HepG2 (cell line): ENCODE results near the gene DMXL2. TPM values are rescaled to one million over a fixed set of nuclear protein-coding genes. Genes with fewer than 3 reads are reported as not detected.

Experiments
- ATAC-seq: fragments of 200-7000 bp; cut with Tn5 transposase; 3 replicates; pipeline ENCODE4 v1.9.1; 2020; ENCODE audit warnings: mild to moderate bottlenecking, moderate library complexity
- BruUV-seq: library from RNA; stranded (reverse); fragments of 400-500 nt; replicated peaks from 2 replicates; lab custom pipeline; 2021; lab: Mats Ljungman, UMichigan
- CTCF ChIA-PET: fragments of 300-600 bp; formaldehyde crosslinking; extraction: SDS; loops from one replicate; lab custom pipeline; 2021; ENCODE audit warnings: low total read pairs, inconsistent platforms, low intra/inter-chr PET ratio; lab: Yijun Ruan, JAX
- POLR2A ChIA-PET: fragments of 350-600 bp; sonication (Branson Sonifier 250); formaldehyde crosslinking; loops from one replicate; lab custom pipeline; 2020; ENCODE audit warnings: antibody characterized with exemption, inconsistent platforms; lab: Yijun Ruan, JAX
- DNase-seq: peaks from one replicate; pipeline ENCODE4 v3.0.0-alpha.2; 2015; ENCODE audit warnings: low spot score
- FAIRE-seq: peaks from 3 replicates; lab custom pipeline; 2011; peaks lifted over from hg19 to GRCh38; lab: Jason Lieb, UNC
- H2AFZ ChIP-seq: one replicate; pipeline ENCODE4 v1.6.1; 2011; ENCODE audit warnings: low read length, inconsistent platforms
- H3K27ac ChIP-seq: fragments of 300-600 bp; 3 replicates; pipeline ENCODE4 v1.8.0; 2011; ENCODE audit warnings: mixed run types, mild to moderate bottlenecking, mixed read lengths, low read length, inconsistent platforms; ENCODE audit not compliant: insufficient read depth; ENCODE audit errors: extremely low read length
- H3K27me3 ChIP-seq, 2 experiments: fragments of 200-600 bp in 1 of 2; 2 replicates in 1 of 2; 3 replicates in 1 of 2; pipeline versions ENCODE4 v1.6.0 to v1.8.0; 2011; ENCODE audit warnings: low read length in 2 of 2, mild to moderate bottlenecking in 2 of 2, moderate library complexity in 2 of 2, inconsistent platforms in 1 of 2; ENCODE audit not compliant: insufficient read depth in 2 of 2, control insufficient read depth in 1 of 2
- H3K36me3 ChIP-seq, 2 experiments: fragments of 200-600 bp in 1 of 2; replicated peaks in 1 of 2; 2 replicates in 1 of 2; 3 replicates in 1 of 2; pipeline versions ENCODE4 v1.5.1 to v1.8.0; 2011; ENCODE audit warnings: low read length in 2 of 2, inconsistent platforms in 1 of 2; ENCODE audit not compliant: insufficient read depth in 2 of 2, control insufficient read depth in 1 of 2
- H3K4me1 ChIP-seq: 2 replicates; pipeline ENCODE4 v1.5.1; 2012; ENCODE audit warnings: low read length, inconsistent platforms; ENCODE audit not compliant: insufficient read depth
- H3K4me2 ChIP-seq: 2 replicates; pipeline ENCODE4 v1.6.0; 2011; ENCODE audit warnings: low read depth, low read length, inconsistent platforms
- H3K4me3 ChIP-seq, 3 experiments: fragments of 200-600 bp in 1 of 3; sonication (generic), shearing (Covaris generic) in 1 of 3; replicated peaks in 1 of 3; 2 replicates each; pipeline ENCODE4 v1.5.1; 2011 to 2016; ENCODE audit warnings: low read length in 3 of 3, inconsistent platforms in 2 of 3, low read depth in 2 of 3, mild to moderate bottlenecking in 2 of 3, control low read depth in 1 of 3, mixed read lengths in 1 of 3; ENCODE audit not compliant: insufficient read depth in 1 of 3
- H3K79me2 ChIP-seq: one replicate; pipeline ENCODE4 v1.6.1; 2011; ENCODE audit warnings: low read length, inconsistent platforms; ENCODE audit not compliant: insufficient read depth
- H3K9ac ChIP-seq: 2 replicates; pipeline ENCODE4 v1.6.0; 2011; ENCODE audit warnings: mild to moderate bottlenecking, low read depth, low read length, inconsistent platforms; ENCODE audit not compliant: insufficient read depth
- H3K9me3 ChIP-seq: 2 replicates; pipeline ENCODE4 v1.5.1; 2012; ENCODE audit warnings: mild to moderate bottlenecking, low read length
- H4K20me1 ChIP-seq: 2 replicates; pipeline ENCODE4 v1.6.0; 2011; ENCODE audit warnings: inconsistent platforms, mild to moderate bottlenecking, low read length, moderate library complexity; ENCODE audit not compliant: insufficient read depth
- CENPT ChIP-seq: sonication (generic); formaldehyde crosslinking; IDR thresholded peaks from 2 replicates; pipeline ENCODE4 v1.8.0; 2022; ENCODE audit warnings: low read depth, mild to moderate bottlenecking, moderate library complexity, missing genetic modification reagents
- ETV5 ChIP-seq: IDR thresholded peaks from 2 replicates; pipeline ENCODE4 v1.6.1; 2018; ENCODE audit warnings: missing biosample characterization, missing genetic modification reagents, inconsistent platforms, borderline replicate concordance
- GPN1 ChIP-seq: sonication (generic); formaldehyde crosslinking; IDR thresholded peaks from 2 replicates; pipeline ENCODE4 v1.5.1; 2020; ENCODE audit warnings: missing genetic modification reagents, borderline replicate concordance
- HES4 ChIP-seq: sonication (generic); formaldehyde crosslinking; IDR thresholded peaks from 2 replicates; pipeline ENCODE4 v1.9.0; 2021; ENCODE audit warnings: mild to moderate bottlenecking, missing genetic modification reagents, borderline replicate concordance
- HMG20B ChIP-seq: conservative IDR thresholded peaks from 2 replicates; pipeline ENCODE4 v1.6.1; 2016; ENCODE audit warnings: missing genetic modification reagents, missing compliant biosample characterization
- MXI1 ChIP-seq: IDR thresholded peaks from 3 replicates; pipeline ENCODE4 v1.6.1; 2012; ENCODE audit warnings: low read depth, low read length, inconsistent platforms, borderline replicate concordance
- SMARCE1 ChIP-seq: fragments of 450-650 bp; IDR thresholded peaks from 2 replicates; pipeline ENCODE4 v1.6.1; 2017; ENCODE audit warnings: borderline replicate concordance
- SRSF4 ChIP-seq: fragments of 200-400 bp; formaldehyde crosslinking; IDR thresholded peaks from one replicate; pipeline ENCODE4 v1.6.1; 2018; ENCODE audit warnings: mild to moderate bottlenecking, low read depth, low read length, moderate library complexity; ENCODE audit not compliant: poor library complexity, severe bottlenecking
- ZC3H4 ChIP-seq: sonication (generic); formaldehyde crosslinking; IDR thresholded peaks from 2 replicates; pipeline ENCODE4 v1.4.0; 2020; ENCODE audit warnings: missing genetic modification reagents, borderline replicate concordance
- ZFP62 ChIP-seq: sonication (generic); formaldehyde crosslinking; IDR thresholded peaks from 2 replicates; pipeline ENCODE4 v1.4.0; 2020; ENCODE audit warnings: missing genetic modification reagents
- ZNF121 ChIP-seq: sonication (generic); formaldehyde crosslinking; IDR thresholded peaks from 2 replicates; pipeline ENCODE4 v1.5.0; 2020; ENCODE audit warnings: mild to moderate bottlenecking, missing genetic modification reagents
- ZNF160 ChIP-seq: sonication (generic); formaldehyde crosslinking; IDR thresholded peaks from 2 replicates; pipeline ENCODE4 v1.8.0; 2022; ENCODE audit warnings: mild to moderate bottlenecking, inconsistent platforms, missing genetic modification reagents
- ZSCAN25 ChIP-seq: sonication (generic); formaldehyde crosslinking; IDR thresholded peaks from 2 replicates; pipeline ENCODE4 v1.8.0; 2022; ENCODE audit warnings: mild to moderate bottlenecking, missing genetic modification reagents
- WGBS: methylation state at CpG from one replicate; pipeline ENCODE4 v1.1.6; 2017; ENCODE audit warnings: low lambda C conversion rate; 5-methylcytosine and 5-hydroxymethylcytosine counted together
- in situ Hi-C: cut with HindIII; loops from 2 replicates; pipeline ENCODE4 v1.10.0; 2017; ENCODE audit warnings: low pct_unique_long_range_greater_than_20kb; ENCODE audit not compliant: extremely low pct_ligation_motif_present
- intact Hi-C: fragments of 100-400 bp; cut with micrococcal nuclease; formaldehyde crosslinking; loops from one replicate; pipeline ENCODE4 v1.10.0; 2022; ENCODE audit not compliant: unreplicated experiment
- polyA plus RNA-seq, 8 experiments: library from polyadenylated mRNA; depleted of rRNA in 3 of 8; stranded (reverse) in 7 of 8; unstranded in 1 of 8; fragments of >200 nt; fragmentation: Illumina TruSeq in 4 of 8; extraction: Trizol in 4 of 8; gene quantifications; 2 replicates each; pipeline versions ENCODE4 v1.2.1 to v1.2.3, GENCODE V29; 2011 to 2016; ENCODE audit warnings: low read depth in 4 of 8, missing spikeins in 1 of 8, mixed read lengths in 1 of 8; ENCODE audit not compliant: insufficient read depth in 1 of 8
- total RNA-seq, 5 experiments: library from RNA; depleted of rRNA; stranded (reverse); fragments of >200 nt; fragmentation: Illumina TruSeq; extraction: Trizol; gene quantifications; 2 replicates each; pipeline ENCODE4 v1.2.3, GENCODE V29; 2016; ENCODE audit warnings: low read depth in 1 of 5
- TF ChIP-seq, protein P1 (sequence below): sonication (generic); formaldehyde crosslinking; conservative IDR thresholded peaks from 2 replicates; pipeline ENCODE4 v1.4.0; 2020; ENCODE audit warnings: missing genetic modification reagents
- TF ChIP-seq, protein P2 (sequence below): sonication (generic); formaldehyde crosslinking; IDR thresholded peaks from 2 replicates; pipeline ENCODE4 v1.4.0; 2020; ENCODE audit warnings: mild to moderate bottlenecking, missing genetic modification reagents

DMXL2 gene
- total and polyA plus RNA-seq, 2 of the 13 experiments (the other 11 are each of a cell fraction or from before 2014, with no cell fraction given) = 11.6 to 15.3 TPM

DNA sequence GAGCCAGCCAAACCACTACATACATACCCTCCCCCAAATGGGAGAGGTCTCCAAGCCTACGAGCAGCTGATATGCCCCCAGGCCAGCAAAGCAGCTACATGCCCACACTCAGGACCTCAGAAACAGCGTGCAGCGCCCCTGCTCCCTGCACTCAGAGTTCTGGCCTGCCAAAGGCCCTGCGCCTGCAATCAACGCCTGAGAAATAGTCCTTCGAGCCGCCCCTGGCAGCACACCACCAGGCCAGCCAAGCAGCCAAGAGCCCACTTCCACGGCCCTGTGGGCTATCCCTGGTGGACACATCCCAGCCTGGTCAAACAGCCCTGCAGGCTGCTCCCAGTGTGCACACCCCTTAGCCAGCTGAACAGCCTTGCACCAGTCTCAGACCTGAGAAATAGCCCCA lies 139.1 kb downstream of the DMXL2 start:
- H3K4me2 ChIP-seq = no peak overlapping the region
- H3K9ac ChIP-seq = no peak overlapping the region
- no peak for ATAC-seq
- in situ Hi-C loops (no loop called here), intact Hi-C loops (no loop called here)
- peaks cover 0 to 4% of the 10 kb centered on the region in 2 experiments; a peak in 2 of 5 replicates for H3K36me3 ChIP-seq
- POLR2A ChIA-PET = no interaction called here
- no peak overlapping the region for H2AFZ ChIP-seq
- no TSS peak for BruUV-seq
- no peak overlapping the region for H3K4me3 ChIP-seq
- no peaks in the 10 kb centered on the region for H4K20me1 ChIP-seq
- peaks cover 17% of the 10 kb centered on the region for H3K9me3 ChIP-seq
- no peak for FAIRE-seq
- H3K79me2 ChIP-seq = no peaks in the 10 kb centered on the region
- no peaks in the 10 kb centered on the region for H3K27me3 ChIP-seq
- WGBS = 100% methylated on average over 1 of the region's 8 CpGs
- no peak overlapping the region for H3K27ac ChIP-seq
- H3K4me1 ChIP-seq = no peaks in the 10 kb centered on the region
- TF ChIP-seq ZC3H4 (CRISPR knock-in tag) (no peak), HES4 (CRISPR knock-in tag) (no peak), ZNF160 (no peak), MXI1 (no peak), ZSCAN25 (CRISPR knock-in tag) (no peak), SRSF4 (no peak), GPN1 (CRISPR knock-in tag) (no peak), ZFP62 (CRISPR knock-in tag) (no peak), ETV5 (CRISPR knock-in tag) (no peak), SMARCE1 (no peak), HMG20B (CRISPR knock-in tag) (no peak), ZNF121 (CRISPR knock-in tag) (no peak), CENPT (CRISPR knock-in tag) (no peak)
- TF ChIP-seq, protein P1, sequence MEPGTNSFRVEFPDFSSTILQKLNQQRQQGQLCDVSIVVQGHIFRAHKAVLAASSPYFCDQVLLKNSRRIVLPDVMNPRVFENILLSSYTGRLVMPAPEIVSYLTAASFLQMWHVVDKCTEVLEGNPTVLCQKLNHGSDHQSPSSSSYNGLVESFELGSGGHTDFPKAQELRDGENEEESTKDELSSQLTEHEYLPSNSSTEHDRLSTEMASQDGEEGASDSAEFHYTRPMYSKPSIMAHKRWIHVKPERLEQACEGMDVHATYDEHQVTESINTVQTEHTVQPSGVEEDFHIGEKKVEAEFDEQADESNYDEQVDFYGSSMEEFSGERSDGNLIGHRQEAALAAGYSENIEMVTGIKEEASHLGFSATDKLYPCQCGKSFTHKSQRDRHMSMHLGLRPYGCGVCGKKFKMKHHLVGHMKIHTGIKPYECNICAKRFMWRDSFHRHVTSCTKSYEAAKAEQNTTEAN (CRISPR knock-in tag) = no peak
- TF ChIP-seq, protein P2, sequence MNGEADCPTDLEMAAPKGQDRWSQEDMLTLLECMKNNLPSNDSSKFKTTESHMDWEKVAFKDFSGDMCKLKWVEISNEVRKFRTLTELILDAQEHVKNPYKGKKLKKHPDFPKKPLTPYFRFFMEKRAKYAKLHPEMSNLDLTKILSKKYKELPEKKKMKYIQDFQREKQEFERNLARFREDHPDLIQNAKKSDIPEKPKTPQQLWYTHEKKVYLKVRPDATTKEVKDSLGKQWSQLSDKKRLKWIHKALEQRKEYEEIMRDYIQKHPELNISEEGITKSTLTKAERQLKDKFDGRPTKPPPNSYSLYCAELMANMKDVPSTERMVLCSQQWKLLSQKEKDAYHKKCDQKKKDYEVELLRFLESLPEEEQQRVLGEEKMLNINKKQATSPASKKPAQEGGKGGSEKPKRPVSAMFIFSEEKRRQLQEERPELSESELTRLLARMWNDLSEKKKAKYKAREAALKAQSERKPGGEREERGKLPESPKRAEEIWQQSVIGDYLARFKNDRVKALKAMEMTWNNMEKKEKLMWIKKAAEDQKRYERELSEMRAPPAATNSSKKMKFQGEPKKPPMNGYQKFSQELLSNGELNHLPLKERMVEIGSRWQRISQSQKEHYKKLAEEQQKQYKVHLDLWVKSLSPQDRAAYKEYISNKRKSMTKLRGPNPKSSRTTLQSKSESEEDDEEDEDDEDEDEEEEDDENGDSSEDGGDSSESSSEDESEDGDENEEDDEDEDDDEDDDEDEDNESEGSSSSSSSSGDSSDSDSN (CRISPR knock-in tag) = no peak
- DNase-seq = no peak
- CTCF ChIA-PET = no interaction called here
